GM18907 (cell line): ENCODE results near the gene FOXO1.

Source experiments
- ATAC-seq: cut with Tn5 transposase; IDR thresholded peaks from one replicate; pipeline ENCODE4 v1.9.1; 2021; ENCODE audit warnings: mild to moderate bottlenecking, moderate library complexity; ENCODE audit not compliant: unreplicated experiment

Gene FOXO1

DNA sequence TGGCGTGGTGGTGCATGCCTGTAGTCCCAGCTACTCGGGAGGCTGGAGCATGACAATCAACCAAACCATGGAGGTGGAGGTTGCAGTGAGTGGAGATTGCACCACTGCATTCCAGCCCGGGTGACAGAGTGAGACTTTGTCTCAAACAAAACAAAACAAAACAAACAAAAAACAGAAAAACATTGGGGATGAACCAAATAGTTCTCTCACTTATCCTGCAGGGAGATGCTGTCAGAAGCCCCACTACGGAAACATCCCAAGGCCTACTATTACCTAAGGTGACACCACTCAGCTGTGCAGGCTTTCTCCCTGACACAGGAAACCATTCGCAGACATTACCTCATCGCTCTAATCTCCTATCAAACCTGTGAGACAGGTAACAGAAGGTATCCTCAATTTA is 113.5 kb downstream of the FOXO1 start:
- ATAC-seq = no peak

DNA sequence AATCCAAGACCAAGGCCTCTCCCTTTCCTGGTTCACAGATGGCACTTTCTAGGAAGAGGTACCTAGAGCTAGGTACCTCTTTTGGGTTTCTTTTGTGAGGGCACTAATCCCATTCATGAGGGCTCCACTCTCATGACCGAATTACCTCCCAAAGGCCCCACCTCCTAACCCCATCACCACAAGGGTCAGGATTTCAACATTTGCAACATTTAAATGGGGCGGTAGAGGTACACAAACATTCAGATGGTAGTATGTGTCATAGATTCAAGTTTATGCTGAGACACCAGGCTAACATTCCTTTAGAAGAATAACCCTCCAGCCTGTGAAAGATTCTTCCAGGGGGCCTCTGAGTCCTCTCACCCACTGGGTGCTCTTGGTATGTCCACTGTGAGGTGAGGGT is 116.3 kb downstream of the FOXO1 start:
- no peak for ATAC-seq

DNA sequence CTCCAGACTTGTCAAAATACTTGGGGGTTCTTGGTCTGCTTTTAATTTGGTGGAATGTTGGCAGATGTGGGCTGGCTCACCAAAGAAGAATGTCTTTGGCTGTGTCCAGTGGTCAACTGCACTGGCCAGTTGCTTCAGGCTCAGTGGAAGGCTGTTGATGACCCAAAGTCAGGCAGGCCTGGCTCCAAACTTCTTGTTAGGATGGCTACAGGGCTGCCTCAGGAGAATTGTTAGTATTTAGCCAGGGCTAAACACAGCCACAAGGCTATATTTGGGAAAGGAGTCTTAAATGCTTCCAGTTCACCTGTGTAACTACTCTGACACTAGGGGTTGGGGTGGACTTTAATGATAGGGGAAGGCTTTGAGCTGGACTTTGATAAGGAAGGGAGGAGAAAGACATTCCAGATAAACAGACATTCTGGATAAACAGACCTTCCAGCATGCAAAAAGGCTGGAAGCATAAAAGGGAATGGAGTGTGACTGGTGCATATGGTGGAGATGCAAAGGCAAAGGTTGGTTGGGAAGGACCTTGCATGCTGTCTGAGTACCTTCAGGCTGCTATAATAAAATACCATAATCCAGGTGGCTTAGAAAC is 116.8 kb downstream of the FOXO1 start:
- no peak for ATAC-seq

DNA sequence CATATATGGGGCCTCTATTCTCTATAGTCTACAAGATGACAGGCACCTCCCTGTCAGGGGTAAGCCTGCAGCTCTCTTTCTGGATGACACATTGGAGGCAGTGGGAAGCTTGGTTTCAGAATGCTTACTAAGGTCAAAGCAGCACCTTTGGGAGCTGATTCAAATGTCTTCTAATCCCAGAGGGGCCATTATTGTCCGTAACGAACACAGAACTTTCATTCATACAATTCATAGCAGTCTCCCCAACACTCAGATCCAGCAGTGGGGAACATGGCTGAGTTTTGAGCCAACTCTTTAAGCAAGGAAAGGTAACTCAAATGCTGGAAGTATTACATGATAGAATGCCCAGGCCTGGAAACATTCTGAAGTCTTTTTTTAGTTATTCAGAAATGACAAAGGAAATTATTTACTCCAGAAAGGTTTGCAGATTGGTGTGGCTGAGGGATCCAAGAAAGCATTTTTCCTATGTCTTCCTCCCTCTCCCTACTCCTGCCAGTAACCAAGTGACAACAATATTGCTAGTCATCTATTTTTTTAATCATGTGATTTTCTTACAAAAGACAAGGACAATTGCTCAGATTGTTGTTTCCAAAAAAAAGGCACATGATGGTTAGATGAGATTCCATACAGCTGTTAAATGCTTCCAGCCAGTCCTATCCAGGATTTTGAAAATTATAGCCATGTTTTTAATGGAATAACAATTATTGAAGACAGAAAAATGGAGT is 118.7 kb downstream of the FOXO1 start:
- no peak for ATAC-seq

DNA sequence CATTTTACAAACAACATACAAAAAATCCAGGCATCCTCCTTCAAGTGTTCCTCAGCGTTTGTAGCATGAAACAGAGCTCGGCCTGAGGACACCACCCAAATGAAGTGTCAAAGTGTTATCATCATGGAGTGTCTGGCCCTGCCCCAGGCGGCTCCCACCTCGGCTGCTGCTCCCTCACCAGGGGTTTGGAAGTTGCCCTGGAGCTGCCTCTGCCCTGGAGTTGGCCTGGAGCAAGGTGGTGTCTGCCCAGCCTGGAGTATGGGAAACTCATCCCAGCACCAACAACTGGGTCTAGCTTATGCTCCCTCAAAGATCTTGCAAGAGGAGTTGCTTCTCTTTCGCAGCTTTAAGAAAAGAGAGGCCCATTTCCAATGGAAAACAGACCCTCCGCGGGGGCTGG is 120.4 kb downstream of the FOXO1 start:
- no peak for ATAC-seq

DNA sequence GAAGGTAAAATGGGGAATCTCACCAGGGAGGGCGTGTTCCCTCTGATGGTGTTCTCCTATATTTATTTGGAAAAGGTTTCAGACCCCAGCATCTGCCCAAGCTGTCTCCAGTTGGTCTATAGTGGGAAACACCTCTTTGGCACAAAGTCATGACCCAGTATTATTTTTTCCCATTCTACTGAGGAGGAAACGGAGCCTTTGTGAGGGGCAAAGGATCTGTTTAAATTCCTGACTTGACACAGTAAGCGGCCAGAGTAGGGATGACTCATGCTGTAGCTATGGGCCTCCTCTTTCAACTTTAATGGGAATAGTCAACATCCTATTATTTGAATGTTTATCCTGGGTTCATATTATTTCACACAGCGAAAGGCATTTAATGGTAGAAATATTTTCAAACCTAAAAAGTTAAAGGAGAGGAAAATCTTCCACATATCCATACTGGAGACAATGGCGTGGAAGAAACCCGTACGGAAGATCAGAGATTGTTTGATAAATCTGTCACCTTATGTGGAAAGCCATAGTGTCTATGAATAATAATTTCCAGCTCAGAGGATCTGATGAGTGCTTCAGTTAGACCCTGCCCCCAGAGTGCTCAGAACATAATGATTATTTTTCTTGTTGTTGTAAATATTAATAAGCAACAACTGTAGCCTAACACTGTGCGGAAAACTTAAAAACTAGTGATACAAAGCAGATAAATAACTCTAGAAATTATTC is 126.0 kb downstream of the FOXO1 start:
- no peak for ATAC-seq

DNA sequence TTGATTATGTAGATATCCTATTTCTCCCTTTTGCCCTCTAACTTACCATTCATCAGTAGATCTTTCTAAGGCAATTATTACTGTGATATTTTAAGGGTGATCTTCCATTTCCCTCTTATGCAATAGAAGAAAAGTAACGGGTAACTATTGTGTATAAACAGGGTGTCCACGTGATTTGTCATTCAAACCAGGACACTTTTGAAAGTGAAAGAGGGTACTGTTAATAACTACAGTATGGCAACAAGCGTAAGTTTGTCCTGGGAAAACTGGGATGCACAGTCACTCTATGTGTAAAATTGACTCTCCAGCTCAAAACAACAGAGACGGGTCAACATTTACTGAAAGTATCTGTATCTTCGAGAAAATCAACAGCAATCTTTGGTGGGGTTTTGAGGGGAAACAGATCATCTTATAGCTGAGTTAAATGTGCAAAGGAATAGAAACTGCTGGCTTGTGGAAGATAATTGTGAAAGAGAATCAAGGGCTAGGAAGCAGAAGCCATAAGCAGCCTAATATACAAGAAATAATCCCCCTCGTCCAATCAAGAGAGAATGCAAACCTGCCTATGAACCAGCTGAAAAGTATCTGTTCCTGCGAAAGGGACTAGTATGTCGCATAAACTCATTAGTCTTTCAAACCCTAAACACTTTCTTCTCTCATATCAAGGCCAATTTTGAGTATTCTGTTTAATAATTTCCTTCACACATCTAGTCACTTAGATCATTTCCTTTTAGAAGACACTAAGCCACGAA is 126.7 kb downstream of the FOXO1 start:
- no peak for ATAC-seq

DNA sequence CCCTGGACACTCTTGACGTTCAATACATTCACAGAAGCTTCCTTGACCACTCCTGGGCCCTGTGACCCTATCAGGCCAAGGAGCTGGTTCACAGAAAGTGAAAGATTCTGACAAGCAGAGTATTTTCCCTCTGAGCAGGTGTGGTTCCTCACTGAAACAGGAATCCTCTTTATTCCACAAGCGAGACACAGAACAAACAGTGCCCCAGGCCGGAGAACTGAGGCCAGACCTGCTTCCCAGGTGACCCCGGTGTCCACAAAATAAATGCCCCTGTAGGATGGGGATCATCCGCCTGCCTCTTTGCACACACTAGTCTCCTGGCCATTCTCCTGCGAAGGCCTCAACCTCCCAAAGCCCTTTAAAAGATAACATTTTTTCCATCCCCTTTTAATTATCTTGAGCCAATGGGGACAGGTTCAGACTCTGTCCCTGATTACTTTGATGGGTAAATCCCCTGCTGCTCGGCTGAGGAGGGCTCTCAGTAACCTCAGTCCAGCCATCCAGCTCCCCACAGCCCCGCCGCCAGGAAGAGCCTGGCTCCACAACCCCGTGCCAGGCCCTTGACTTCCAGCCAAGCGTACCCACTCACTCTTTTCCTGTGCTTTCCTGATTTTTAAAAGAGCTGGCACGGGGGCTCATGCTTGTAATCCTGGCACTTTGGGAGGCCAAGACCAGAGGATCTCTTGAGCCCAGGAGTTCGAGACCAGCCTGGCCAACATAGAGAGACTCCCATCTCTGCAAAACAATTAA is 129.1 kb downstream of the FOXO1 start:
- ATAC-seq = no peak

DNA sequence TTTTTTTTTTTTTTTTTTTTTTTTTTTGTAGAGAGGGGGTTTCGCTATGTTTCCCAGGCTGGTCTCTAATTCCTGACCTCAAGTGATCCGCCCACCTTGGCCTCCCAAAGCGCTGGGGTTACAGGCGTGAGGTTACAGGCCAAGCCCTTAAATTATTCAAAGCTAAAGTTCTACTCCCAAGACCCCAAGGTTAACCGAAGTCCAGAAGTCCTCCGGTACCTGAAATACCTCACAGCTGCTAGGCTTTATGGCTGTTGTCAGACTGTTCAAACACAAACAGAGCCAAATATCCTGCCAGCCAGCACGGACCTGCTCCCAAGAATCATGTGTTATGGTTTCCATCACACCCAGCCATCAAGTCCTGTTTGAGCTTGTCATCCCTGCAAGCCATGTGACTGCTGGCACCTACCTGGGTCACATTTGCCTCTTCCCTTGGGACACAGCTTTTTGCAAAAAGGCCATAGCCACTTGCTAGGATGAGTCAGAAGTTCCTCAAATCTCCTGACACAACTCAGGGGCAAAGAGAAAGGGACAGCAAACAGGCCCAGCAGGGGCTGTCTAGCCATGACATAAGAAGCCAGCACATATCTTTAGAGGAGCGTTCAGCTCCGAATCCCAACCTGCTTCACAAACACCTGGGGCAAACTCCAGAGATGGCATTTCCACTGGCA is 129.9 kb downstream of the FOXO1 start:
- no peak for ATAC-seq

DNA sequence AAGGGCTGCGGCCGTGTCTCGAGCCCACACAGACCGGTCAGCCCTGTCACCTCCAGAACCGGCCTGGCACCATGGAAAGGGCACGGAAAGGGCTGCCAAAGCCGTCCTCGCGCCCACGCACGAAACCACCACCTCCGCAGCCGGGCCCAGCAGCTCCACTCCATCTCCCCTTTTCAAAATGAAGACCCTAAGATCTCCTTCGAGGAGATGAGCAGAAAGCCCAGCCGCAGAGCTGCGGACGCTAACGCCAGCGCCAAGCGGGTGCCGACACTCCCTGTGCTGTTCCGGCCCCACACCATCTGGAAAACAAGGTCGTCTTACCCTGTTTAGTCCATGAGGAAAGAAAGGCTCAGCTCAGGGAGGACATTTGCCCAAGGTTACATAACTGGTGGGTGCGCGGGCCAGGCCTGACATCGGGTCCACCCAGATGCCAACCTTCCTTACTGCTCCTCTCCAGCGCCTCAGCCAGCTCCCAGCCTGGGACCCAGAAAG is 131.1 kb downstream of the FOXO1 start:
- no peak for ATAC-seq

DNA sequence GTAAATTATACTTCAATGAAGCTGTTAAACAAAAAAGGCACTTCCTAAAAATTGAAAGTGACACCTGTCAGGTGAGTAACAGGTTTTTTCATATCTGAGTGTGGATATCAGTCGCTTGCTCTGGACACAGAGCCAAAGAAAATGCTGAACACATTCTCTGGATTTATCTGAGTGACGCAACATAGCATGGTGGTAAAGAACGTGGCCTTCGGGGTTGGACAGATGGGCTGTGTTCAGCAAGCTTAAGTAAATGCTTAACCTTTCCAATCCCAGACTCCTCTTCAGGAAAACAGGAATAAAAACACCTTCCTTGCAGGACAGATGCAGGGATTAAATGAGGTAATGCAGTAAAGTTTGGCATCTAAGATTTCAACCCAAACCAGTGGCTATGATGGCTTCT is 132.0 kb downstream of the FOXO1 start:
- no peak for ATAC-seq

DNA sequence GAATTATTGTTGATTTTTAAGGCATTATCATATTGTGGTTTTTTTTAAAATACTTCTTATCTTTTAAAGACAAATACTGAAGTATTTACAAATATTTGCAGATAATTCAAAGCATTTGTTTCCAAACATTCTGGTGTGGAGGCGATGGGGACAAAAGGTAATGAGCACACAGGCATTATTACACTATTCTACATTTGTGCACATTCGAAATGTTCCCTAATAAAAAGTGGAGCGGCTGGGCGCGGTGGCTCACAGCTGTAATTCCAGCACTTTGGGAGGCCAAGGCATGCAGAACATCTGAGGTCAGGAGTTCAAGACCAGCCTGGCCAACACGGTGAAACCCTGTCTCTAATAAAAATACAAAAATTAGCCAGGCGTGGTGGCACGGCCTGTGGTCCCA is 133.4 kb downstream of the FOXO1 start:
- ATAC-seq = no peak

DNA sequence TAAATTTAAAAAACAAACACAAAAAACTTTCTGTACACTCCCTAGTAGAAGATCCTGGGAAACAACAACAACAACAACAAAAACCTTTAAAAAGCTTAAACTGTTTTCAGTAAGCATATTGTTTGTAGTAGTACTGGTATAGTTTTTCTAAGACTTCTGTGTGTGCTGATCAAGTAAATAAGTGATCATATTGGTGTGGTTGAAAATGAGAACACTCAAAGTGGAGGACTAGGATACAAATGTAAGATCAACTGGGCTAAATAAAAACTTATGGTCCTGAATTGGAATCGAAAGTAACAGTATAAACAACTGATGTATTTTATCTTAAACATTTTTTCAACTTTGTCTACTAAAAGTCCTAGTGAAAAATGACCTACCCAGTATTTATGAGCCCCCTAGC is 135.5 kb downstream of the FOXO1 start:
- no peak for ATAC-seq

DNA sequence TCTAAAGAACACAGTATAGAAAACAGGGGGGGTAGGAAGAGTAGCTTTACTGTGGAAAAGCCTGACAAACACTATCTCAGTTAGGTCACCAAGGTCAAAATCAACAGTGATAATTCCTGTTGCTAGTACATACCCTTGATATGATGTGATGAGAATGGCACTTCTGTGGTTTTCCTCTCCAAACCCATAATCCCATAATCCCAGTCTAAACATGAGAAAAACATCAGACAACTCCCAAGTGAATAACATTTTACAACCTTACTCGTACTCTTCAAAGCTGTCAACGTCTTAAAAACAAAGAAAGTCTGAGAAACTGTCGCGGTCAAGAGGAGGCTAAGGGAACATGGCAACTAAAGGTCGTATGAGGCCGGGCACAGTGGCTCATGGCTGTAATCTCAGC is 137.6 kb downstream of the FOXO1 start:
- ATAC-seq = no peak

DNA sequence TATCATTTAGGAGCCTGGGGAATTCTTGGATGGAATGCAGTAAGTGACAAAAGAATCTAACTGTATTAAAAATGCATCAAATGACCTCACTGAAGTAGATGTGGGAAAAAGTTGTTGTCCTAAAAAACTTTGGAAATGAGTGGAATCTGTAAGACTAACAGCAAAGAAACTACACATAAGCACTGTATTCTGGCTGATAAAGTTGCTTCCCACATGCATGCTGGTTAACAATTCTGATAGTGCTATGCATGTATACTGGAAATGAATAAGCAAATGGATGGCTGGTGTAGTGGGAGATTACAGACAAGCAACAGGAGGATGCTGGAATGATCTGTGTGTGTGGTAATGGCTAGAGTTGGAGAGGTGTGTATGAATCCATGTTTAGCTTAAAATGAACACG is 138.5 kb downstream of the FOXO1 start:
- ATAC-seq = no peak

DNA sequence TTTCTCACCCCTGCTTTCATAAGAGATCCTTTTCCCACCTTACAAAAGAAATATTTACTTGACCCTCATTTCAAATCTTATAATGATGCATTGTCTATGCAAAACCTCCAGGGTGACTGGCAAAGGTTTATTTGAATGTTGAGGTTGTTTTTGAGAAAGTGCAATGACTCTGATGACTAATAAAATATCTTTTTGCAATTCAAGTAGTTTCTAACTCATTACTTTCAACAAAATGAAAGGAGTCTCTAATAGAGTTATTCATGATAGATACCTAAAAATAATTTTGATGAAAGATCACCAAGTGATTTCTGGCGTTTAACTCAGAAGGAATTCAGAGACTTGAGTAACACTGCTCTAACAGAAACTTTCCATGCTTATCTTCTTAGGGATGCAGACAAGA is 144.2 kb downstream of the FOXO1 start:
- ATAC-seq = no peak

DNA sequence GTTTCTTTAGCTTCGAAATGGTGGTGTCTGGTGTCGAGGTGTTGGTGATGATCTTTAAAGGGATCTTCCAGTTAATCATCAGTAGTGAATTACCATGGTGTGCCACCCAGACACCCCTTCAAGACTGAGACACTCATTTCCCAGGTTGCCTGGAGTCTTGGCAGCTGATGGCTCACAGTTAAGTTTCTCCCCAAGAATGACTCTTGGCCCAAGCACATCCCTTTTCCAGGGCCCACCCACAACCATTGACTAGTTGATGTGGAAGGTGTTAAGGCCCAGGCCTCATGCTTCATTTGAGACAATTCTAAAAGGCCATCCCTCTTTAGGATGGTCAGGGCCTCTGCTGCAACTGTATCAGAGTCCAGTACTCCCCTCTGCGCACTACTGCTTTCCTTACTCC is 145.5 kb downstream of the FOXO1 start:
- ATAC-seq = no peak

DNA sequence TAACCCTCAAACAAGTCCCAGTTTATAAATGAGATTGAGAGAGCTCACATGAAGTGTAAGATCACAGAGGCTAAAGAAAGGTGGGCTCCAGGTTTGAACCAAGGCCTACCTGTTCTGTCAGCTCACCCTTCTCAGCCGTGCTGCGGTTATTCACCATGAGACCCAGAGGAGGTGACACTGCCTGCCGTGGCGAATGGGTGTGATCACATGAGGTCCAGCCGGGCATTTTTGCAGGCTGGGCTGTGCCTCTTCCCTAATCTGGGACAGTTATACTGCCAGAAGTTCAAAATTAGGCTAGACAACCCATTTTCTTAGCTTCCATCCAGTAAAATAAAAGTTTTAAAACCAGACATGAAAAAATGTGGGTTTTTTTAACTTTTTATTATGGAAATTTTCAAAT is 146.8 kb downstream of the FOXO1 start:
- no peak for ATAC-seq

DNA sequence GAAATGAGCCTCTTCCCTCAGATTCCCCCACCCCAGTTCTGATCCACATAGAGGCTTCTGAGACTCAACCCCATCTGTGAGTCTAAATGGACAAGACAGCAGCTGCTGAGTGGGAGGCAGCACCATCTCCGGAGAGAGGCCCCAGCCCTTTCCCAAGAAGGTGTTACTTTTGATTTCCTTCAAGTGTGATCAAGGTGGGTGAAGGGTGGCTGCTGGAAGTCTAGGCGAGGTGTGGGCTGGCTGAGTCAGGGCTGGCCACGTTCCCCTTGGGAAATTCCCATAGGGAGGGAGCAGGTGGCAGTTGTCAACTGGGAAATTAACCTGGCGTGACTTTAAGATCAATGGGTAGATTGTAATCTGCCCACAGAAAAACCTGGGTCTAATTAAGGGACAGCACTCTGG is 148.0 kb downstream of the FOXO1 start:
- ATAC-seq = no peak
